GM23338 (cell line): ENCODE data around the gene MDN1. TPM values are rescaled to one million over a fixed set of nuclear protein-coding genes. Genes with fewer than 3 reads are reported as not detected.

ENCODE experiments used
- ATAC-seq: fragments of 200-7000 bp; cut with Tn5 transposase; 3 replicates; pipeline ENCODE4 v1.9.1; 2020
- DNase-seq: peaks from one replicate; pipeline ENCODE4 v3.0.0-alpha.2; 2015; ENCODE audit warnings: low spot score
- H2AFZ ChIP-seq: fragments of 200-600 bp; sonication (generic); 2 replicates; pipeline ENCODE4 v1.8.0; 2016; ENCODE audit warnings: antibody characterized with exemption, mild to moderate bottlenecking, moderate library complexity
- H3F3A ChIP-seq: fragments of 200-600 bp; sonication (generic); replicated peaks from 2 replicates; pipeline ENCODE4 v1.8.0; 2017; ENCODE audit warnings: antibody characterized with exemption, mixed run types, low read depth
- H3K27ac ChIP-seq: fragments of 200-600 bp; sonication (generic); 2 replicates; pipeline ENCODE4 v1.6.1; 2016; ENCODE audit warnings: low read depth
- H3K27me3 ChIP-seq: fragments of 200-600 bp; sonication (generic); 2 replicates; pipeline ENCODE4 v1.8.0; 2016; ENCODE audit warnings: mild to moderate bottlenecking, mixed run types, moderate library complexity; ENCODE audit not compliant: insufficient read depth
- H3K36me3 ChIP-seq: fragments of 200-600 bp; sonication (generic); 2 replicates; pipeline ENCODE4 v1.8.0; 2016; ENCODE audit warnings: mild to moderate bottlenecking; ENCODE audit not compliant: insufficient read depth
- H3K4me1 ChIP-seq: fragments of 200-600 bp; sonication (generic); 2 replicates; pipeline ENCODE4 v1.8.0; 2016; ENCODE audit warnings: mild to moderate bottlenecking, moderate library complexity; ENCODE audit not compliant: insufficient read depth
- H3K4me2 ChIP-seq: fragments of 200-600 bp; sonication (generic); 2 replicates; pipeline ENCODE4 v1.7.1; 2017; ENCODE audit warnings: mixed run types
- H3K4me3 ChIP-seq: fragments of 200-600 bp; sonication (generic); 2 replicates; pipeline ENCODE4 v1.6.1; 2016; ENCODE audit warnings: mixed run types
- H3K79me2 ChIP-seq: fragments of 200-600 bp; sonication (generic); replicated peaks from 2 replicates; pipeline ENCODE4 v1.8.0; 2017; ENCODE audit warnings: mild to moderate bottlenecking; ENCODE audit not compliant: insufficient read depth
- H3K9me2 ChIP-seq: fragments of 200-600 bp; sonication (generic); 2 replicates; pipeline ENCODE4 v1.8.0; 2017; ENCODE audit not compliant: insufficient read depth
- H4K20me1 ChIP-seq: fragments of 200-600 bp; sonication (generic); replicated peaks from 2 replicates; pipeline ENCODE4 v1.8.0; 2017; ENCODE audit warnings: mild to moderate bottlenecking; ENCODE audit not compliant: insufficient read depth
- H3K27ac Mint-ChIP-seq: 2 replicates; pipeline ENCODE4 v1.8.0; 2020; ENCODE audit warnings: inconsistent platforms, mild to moderate bottlenecking, moderate library complexity, mixed read lengths
- H3K27me3 Mint-ChIP-seq: 3 replicates; pipeline ENCODE4 v1.8.0; 2022; ENCODE audit warnings: low read depth, mild to moderate bottlenecking, moderate library complexity, mixed read lengths, inconsistent platforms; ENCODE audit not compliant: insufficient read depth, poor library complexity
- H3K36me3 Mint-ChIP-seq: 3 replicates; pipeline ENCODE4 v1.8.0; 2021; ENCODE audit warnings: low read depth, mild to moderate bottlenecking, inconsistent platforms, moderate library complexity, mixed read lengths
- H3K4me1 Mint-ChIP-seq: 3 replicates; pipeline ENCODE4 v1.8.0; 2020; ENCODE audit warnings: mild to moderate bottlenecking, inconsistent platforms, mixed read lengths
- H3K4me3 Mint-ChIP-seq: 3 replicates; pipeline ENCODE4 v1.8.0; 2021; ENCODE audit warnings: moderate library complexity, mild to moderate bottlenecking, inconsistent platforms, mixed read lengths
- H3K9me3 Mint-ChIP-seq: 3 replicates; pipeline ENCODE4 v1.8.0; 2020; ENCODE audit warnings: moderate library complexity, mild to moderate bottlenecking, inconsistent platforms, mixed read lengths
- CREB1 ChIP-seq: fragments of 250-450 bp; sonication (Bioruptor Pico); IDR thresholded peaks from 2 replicates; pipeline ENCODE4 v1.5.0; 2020; ENCODE audit warnings: low read depth, mild to moderate bottlenecking, moderate library complexity
- EZH2 ChIP-seq: fragments of 200-600 bp; sonication (generic); IDR thresholded peaks from one replicate; pipeline ENCODE4 v1.8.0; 2017; ENCODE audit warnings: antibody characterized with exemption, mild to moderate bottlenecking, low read depth; ENCODE audit not compliant: unreplicated experiment
- EZH2phosphoT487 ChIP-seq: fragments of 200-600 bp; sonication (generic); IDR thresholded peaks from one replicate; pipeline ENCODE4 v1.8.1; 2018; ENCODE audit warnings: antibody characterized with exemption; ENCODE audit not compliant: unreplicated experiment
- JUNB ChIP-seq: IDR thresholded peaks from one replicate; pipeline ENCODE4 v1.6.1; 2016; ENCODE audit warnings: antibody characterized with exemption; ENCODE audit not compliant: unreplicated experiment
- NANOG ChIP-seq: IDR thresholded peaks from 2 replicates; pipeline ENCODE4 v1.6.1; 2016; ENCODE audit warnings: antibody characterized with exemption, borderline replicate concordance
- REST ChIP-seq: IDR thresholded peaks from one replicate; pipeline ENCODE4 v1.6.1; 2018; ENCODE audit warnings: antibody characterized with exemption; ENCODE audit not compliant: unreplicated experiment
- STAT1 ChIP-seq: IDR thresholded peaks from one replicate; pipeline ENCODE4 v1.6.1; 2016; ENCODE audit warnings: antibody characterized with exemption; ENCODE audit not compliant: unreplicated experiment
- ZNF331 ChIP-seq: fragments of 250-450 bp; sonication (Bioruptor Pico); IDR thresholded peaks from 2 replicates; pipeline ENCODE4 v1.5.0; 2020; ENCODE audit warnings: low read depth, mild to moderate bottlenecking, moderate library complexity
- polyA plus RNA-seq: library from polyadenylated mRNA; unstranded; fragments of >200 nt; fragmentation: Nextera tagmentation; extraction: Ambion mirVana; gene quantifications from 2 replicates; pipeline ENCODE4 v1.2.1, GENCODE V29; 2016
- total RNA-seq: library from RNA; depleted of rRNA; stranded (reverse); fragments of >200 nt; shearing (Covaris generic); gene quantifications from 2 replicates; pipeline ENCODE4 v1.2.3, GENCODE V29; 2014
- TF ChIP-seq, protein P1 (sequence below): fragments of 250-450 bp; sonication (Bioruptor Pico); IDR thresholded peaks from 2 replicates; pipeline ENCODE4 v1.5.0; 2020; ENCODE audit warnings: mild to moderate bottlenecking, moderate library complexity

Gene MDN1
- total and polyA plus RNA-seq, 2 experiments from 2014 or later, result 165 to 217 TPM

DNA sequence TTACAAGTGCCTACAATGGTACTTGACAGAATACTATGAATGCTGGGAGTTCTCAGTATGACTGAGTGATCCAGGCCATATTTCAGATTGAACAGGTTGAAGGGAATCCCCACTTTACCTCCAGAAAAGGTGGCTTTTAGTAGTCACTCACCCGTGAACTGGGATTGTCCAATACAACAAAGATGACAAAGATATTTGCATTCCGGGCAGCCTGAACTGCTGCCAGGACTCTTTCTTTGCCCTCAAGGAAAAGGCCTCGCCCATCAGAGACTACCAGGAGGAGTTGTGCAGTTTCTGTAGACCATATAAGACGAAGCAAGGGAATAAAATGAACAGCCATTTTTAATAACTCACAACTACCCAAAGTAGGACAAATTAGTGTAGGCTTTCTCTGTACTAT lies 174.7 kb downstream of the MDN1 start (continued):
- TF ChIP-seq ZNF331 (CRISPR knock-in tag) (no peak), STAT1 (no peak), CREB1 (CRISPR knock-in tag) (no peak)
- TF ChIP-seq, protein P1, sequence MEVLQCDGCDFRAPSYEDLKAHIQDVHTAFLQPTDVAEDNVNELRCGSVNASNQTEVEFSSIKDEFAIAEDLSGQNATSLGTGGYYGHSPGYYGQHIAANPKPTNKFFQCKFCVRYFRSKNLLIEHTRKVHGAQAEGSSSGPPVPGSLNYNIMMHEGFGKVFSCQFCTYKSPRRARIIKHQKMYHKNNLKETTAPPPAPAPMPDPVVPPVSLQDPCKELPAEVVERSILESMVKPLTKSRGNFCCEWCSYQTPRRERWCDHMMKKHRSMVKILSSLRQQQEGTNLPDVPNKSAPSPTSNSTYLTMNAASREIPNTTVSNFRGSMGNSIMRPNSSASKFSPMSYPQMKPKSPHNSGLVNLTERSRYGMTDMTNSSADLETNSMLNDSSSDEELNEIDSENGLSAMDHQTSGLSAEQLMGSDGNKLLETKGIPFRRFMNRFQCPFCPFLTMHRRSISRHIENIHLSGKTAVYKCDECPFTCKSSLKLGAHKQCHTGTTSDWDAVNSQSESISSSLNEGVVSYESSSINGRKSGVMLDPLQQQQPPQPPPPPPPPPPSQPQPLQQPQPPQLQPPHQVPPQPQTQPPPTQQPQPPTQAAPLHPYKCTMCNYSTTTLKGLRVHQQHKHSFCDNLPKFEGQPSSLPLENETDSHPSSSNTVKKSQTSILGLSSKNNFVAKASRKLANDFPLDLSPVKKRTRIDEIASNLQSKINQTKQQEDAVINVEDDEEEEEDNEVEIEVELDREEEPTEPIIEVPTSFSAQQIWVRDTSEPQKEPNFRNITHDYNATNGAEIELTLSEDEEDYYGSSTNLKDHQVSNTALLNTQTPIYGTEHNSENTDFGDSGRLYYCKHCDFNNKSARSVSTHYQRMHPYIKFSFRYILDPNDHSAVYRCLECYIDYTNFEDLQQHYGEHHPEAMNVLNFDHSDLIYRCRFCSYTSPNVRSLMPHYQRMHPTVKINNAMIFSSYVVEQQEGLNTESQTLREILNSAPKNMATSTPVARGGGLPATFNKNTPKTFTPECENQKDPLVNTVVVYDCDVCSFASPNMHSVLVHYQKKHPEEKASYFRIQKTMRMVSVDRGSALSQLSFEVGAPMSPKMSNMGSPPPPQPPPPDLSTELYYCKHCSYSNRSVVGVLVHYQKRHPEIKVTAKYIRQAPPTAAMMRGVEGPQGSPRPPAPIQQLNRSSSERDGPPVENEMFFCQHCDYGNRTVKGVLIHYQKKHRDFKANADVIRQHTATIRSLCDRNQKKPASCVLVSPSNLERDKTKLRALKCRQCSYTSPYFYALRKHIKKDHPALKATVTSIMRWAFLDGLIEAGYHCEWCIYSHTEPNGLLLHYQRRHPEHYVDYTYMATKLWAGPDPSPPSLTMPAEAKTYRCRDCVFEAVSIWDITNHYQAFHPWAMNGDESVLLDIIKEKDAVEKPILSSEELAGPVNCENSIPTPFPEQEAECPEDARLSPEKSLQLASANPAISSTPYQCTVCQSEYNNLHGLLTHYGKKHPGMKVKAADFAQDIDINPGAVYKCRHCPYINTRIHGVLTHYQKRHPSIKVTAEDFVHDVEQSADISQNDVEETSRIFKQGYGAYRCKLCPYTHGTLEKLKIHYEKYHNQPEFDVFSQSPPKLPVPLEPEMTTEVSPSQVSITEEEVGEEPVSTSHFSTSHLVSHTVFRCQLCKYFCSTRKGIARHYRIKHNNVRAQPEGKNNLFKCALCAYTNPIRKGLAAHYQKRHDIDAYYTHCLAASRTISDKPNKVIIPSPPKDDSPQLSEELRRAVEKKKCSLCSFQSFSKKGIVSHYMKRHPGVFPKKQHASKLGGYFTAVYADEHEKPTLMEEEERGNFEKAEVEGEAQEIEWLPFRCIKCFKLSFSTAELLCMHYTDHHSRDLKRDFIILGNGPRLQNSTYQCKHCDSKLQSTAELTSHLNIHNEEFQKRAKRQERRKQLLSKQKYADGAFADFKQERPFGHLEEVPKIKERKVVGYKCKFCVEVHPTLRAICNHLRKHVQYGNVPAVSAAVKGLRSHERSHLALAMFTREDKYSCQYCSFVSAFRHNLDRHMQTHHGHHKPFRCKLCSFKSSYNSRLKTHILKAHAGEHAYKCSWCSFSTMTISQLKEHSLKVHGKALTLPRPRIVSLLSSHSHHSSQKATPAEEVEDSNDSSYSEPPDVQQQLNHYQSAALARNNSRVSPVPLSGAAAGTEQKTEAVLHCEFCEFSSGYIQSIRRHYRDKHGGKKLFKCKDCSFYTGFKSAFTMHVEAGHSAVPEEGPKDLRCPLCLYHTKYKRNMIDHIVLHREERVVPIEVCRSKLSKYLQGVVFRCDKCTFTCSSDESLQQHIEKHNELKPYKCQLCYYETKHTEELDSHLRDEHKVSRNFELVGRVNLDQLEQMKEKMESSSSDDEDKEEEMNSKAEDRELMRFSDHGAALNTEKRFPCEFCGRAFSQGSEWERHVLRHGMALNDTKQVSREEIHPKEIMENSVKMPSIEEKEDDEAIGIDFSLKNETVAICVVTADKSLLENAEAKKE (CRISPR knock-in tag), result no peak

DNA sequence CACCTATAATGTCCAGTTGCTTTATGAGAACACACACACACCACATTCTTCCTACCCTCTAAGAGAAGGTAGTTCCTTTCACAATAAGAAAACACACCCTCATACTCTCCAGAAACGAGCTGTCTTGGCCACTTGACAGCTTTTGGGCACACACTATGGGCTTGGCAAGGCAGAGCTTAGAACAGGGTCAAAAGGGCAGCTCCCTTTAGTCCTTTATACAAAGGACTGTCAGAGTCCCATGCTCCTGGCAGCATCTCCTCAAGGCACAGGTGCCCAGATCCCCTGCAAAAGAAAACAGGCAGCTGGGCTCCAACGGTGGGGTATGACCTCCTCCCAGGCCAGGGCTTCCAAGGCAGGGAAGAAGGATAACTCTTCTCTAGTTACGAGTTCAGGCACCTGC lies 176.2 kb downstream of the MDN1 start:
- H3K4me3 Mint-ChIP-seq, result no peak overlapping the region
- no peak for TF ChIP-seq JUNB
- TF ChIP-seq NANOG, result no peak
- no peak for TF ChIP-seq REST
- no peak for TF ChIP-seq EZH2
- no peak for TF ChIP-seq EZH2phosphoT487

More for the DNA sequence above, 176.2 kb downstream of the MDN1 start:
- Histone ChIP-seq H3F3A (peaks cover 12% of the 10 kb centered on the region), H3K4me1 (no peaks in the 10 kb centered on the region; the same call in 1 of the 2 replicates), H4K20me1 (peaks cover 5% of the 10 kb centered on the region), H3K9me2 (no peaks in the 10 kb centered on the region), H3K27me3 (no peaks in the 10 kb centered on the region), H3K4me3 (no peak overlapping the region), H3K36me3 (peaks cover 62% of the 10 kb centered on the region), H2AFZ (no peak overlapping the region), H3K79me2 (no peaks in the 10 kb centered on the region), H3K4me2 (no peak overlapping the region), H3K27ac (no peak overlapping the region)
- H3K27me3 Mint-ChIP-seq, result peaks cover 2% of the 10 kb centered on the region
- DNase-seq, result no peak
- H3K27ac Mint-ChIP-seq, result no peak overlapping the region
- H3K9me3 Mint-ChIP-seq, result no peaks in the 10 kb centered on the region; the same call in 2 of the 3 replicates
- H3K36me3 Mint-ChIP-seq, result peaks cover 74% of the 10 kb centered on the region
- H3K4me1 Mint-ChIP-seq, result peaks cover 9% of the 10 kb centered on the region
- ATAC-seq, result no peak
